Measurements from ENCODE around the gene PSME4. TPM values are rescaled to one million over a fixed set of nuclear protein-coding genes. Genes with fewer than 3 reads are reported as not detected.
"Not testable (repeated sequence)": the region's sequence is repeated elsewhere in the genome, so short reads cannot be mapped to it uniquely, and the experiment has no call there.

The PSME4 gene
- total and polyA plus RNA-seq, 10 donors = 34.1 to 88.1 (median 58.8) TPM

- DNase-seq = no peak
These were observed 122.7 kb downstream of the PSME4 start for GRCh38 chr2:53848062-53848461.

GRCh38 chr2:53843595-53843994 lies 127.2 kb downstream of the PSME4 start:
- intact Hi-C loops (cut with DNase I; ENCODE audit: low total_unique reads) = no loop called here
- Histone ChIP-seq H3K36me3 (peaks cover 0 to 12% (median 0%) of the 10 kb centered on the region in 6 donors), H3K27ac (no peak overlapping the region), H3K4me1 (no peaks in the 10 kb centered on the region), H3K9me3 (no peaks in the 10 kb centered on the region), H3K27me3 (replicated peaks in 1 of 7) (no peaks in the 10 kb centered on the region), H3K4me3 (no peak overlapping the region)
- WGBS, 5 donors = 50 to 61% (median 60%) methylated on average over 2 of the region's 2 CpGs
- DNase-seq = no peak
- TF ChIP-seq CTCF (IDR thresholded peaks at IDR 0.05 in 8 of 11, conservative IDR thresholded peaks at IDR 0.05 in 3 of 11) (no peak), POLR2A (IDR thresholded peaks at IDR 0.05) (no peak), POLR2AphosphoS5 (IDR thresholded peaks at IDR 0.05) (no peak)

More at GRCh38 chr2:53848062-53848461, 122.7 kb downstream of the PSME4 start:
- Histone ChIP-seq H3K27ac (no peak overlapping the region), H3K9me3 (no peaks in the 10 kb centered on the region), H3K4me3 (no peak overlapping the region), H3K4me1 (no peaks in the 10 kb centered on the region), H3K27me3 (replicated peaks in 1 of 7) (no peaks in the 10 kb centered on the region), H3K36me3 (peaks cover 0 to 27% (median 0%) of the 10 kb centered on the region in 6 donors)
- intact Hi-C loops (cut with DNase I; ENCODE audit: low total_unique reads) = no loop called here
- WGBS, 5 donors = 67 to 94% (median 85%) methylated on average over 2 of the region's 2 CpGs
- TF ChIP-seq CTCF (IDR thresholded peaks at IDR 0.05 in 8 of 11, conservative IDR thresholded peaks at IDR 0.05 in 3 of 11) = no peak
- TF ChIP-seq POLR2AphosphoS5 (IDR thresholded peaks at IDR 0.05) = no peak
- TF ChIP-seq POLR2A (IDR thresholded peaks at IDR 0.05) = no peak

GRCh38 chr2:53842891-53843290 lies 127.9 kb downstream of the PSME4 start:
- TF ChIP-seq CTCF (IDR thresholded peaks at IDR 0.05 in 8 of 11, conservative IDR thresholded peaks at IDR 0.05 in 3 of 11) (no peak), POLR2A (IDR thresholded peaks at IDR 0.05) (no peak), POLR2AphosphoS5 (IDR thresholded peaks at IDR 0.05) (no peak)
- Histone ChIP-seq H3K27ac (no peak overlapping the region), H3K27me3 (replicated peaks in 1 of 7) (no peaks in the 10 kb centered on the region), H3K36me3 (peaks cover 0 to 11% (median 0%) of the 10 kb centered on the region in 6 donors), H3K4me3 (no peak overlapping the region), H3K4me1 (no peaks in the 10 kb centered on the region), H3K9me3 (no peaks in the 10 kb centered on the region)
- no peak for DNase-seq
- intact Hi-C loops (cut with DNase I; ENCODE audit: low total_unique reads) = no loop called here
- WGBS, 5 donors = 74 to 92% (median 89%) methylated on average over 3 of the region's 3 CpGs

- H3K27me3 ChIP-seq (replicated peaks in 1 of 7); H3K4me3 ChIP-seq; H3K9me3 ChIP-seq; intact Hi-C loops (cut with DNase I; ENCODE audit: low total_unique reads); H3K27ac ChIP-seq; H3K4me1 ChIP-seq; H3K36me3 ChIP-seq; DNase-seq: not testable (repeated sequence)
- WGBS, 5 donors = 91 to 99% (median 97%) methylated on average over 7 of the region's 7 CpGs
These were observed 129.1 kb downstream of the PSME4 start for GRCh38 chr2:53841651-53842050.

- no peaks in the 10 kb centered on the region for H3K9me3 ChIP-seq
- H3K27ac ChIP-seq = no peak overlapping the region
- no peak for TF ChIP-seq CTCF (IDR thresholded peaks at IDR 0.05 in 8 of 11, conservative IDR thresholded peaks at IDR 0.05 in 3 of 11)
- TF ChIP-seq POLR2AphosphoS5 (IDR thresholded peaks at IDR 0.05) = no peak
- TF ChIP-seq POLR2A (IDR thresholded peaks at IDR 0.05) = no peak
- H3K4me1 ChIP-seq = no peaks in the 10 kb centered on the region
- H3K27me3 ChIP-seq (replicated peaks in 1 of 7) = no peaks in the 10 kb centered on the region
- intact Hi-C loops (cut with DNase I; ENCODE audit: low total_unique reads) = no loop called here
- 81 to 100% (median 82%) methylated on average over 1 of the region's 1 CpG for WGBS, 5 donors
- H3K36me3 ChIP-seq = peaks cover 0 to 15% (median 0%) of the 10 kb centered on the region in 6 donors
- no peak for DNase-seq
- no peak overlapping the region for H3K4me3 ChIP-seq
These were observed 130.2 kb downstream of the PSME4 start for GRCh38 chr2:53840580-53840979.

GRCh38 chr2:53829980-53830290 lies 140.9 kb downstream of the PSME4 start:
- 75 to 95% (median 91%) methylated on average over 4 of the region's 4 CpGs for WGBS, 5 donors
- H3K4me3 ChIP-seq; intact Hi-C loops (cut with DNase I; ENCODE audit: low total_unique reads); DNase-seq; H3K4me1 ChIP-seq; H3K27me3 ChIP-seq (replicated peaks in 1 of 7); H3K27ac ChIP-seq: not testable (repeated sequence)
- H3K36me3 ChIP-seq = peaks cover 0 to 23% (median 4%) of the 10 kb centered on the region in 6 donors
- peaks cover 0 to 10% (median 2%) of the 10 kb centered on the region in 8 donors for H3K9me3 ChIP-seq

Measured in spleen (tissue), 11 donors.